ENCODE data around the gene RCHY1.
"Not testable (repeated sequence)": the region's sequence is repeated elsewhere in the genome, so short reads cannot be mapped to it uniquely, and the experiment has no call there.

The RCHY1 gene

GRCh38 chr4:75514949-75515612 lies 878 bp upstream of the RCHY1 start:
- DNase-seq, result peak; percentile 78

GRCh38 chr4:75513526-75514130 lies 575 bp downstream of the RCHY1 start:
- no peak for DNase-seq

GRCh38 chr4:75512386-75513211 lies 1.6 kb downstream of the RCHY1 start:
- DNase-seq, result no peak

GRCh38 chr4:75511841-75512240 lies 2.4 kb downstream of the RCHY1 start:
- no peak for DNase-seq

- not testable (repeated sequence) for DNase-seq
Measured at GRCh38 chr4:75509592-75509991, 4.6 kb downstream of the RCHY1 start.

GRCh38 chr4:75505630-75506029 lies 8.6 kb downstream of the RCHY1 start:
- no peak for DNase-seq

GRCh38 chr4:75502671-75503070 lies 11.5 kb downstream of the RCHY1 start:
- DNase-seq, result no peak

GRCh38 chr4:75499900-75500299 lies 14.3 kb downstream of the RCHY1 start:
- DNase-seq, result no peak

GRCh38 chr4:75498041-75498440 lies 16.2 kb downstream of the RCHY1 start:
- no peak for DNase-seq

- DNase-seq, result no peak
Measured at GRCh38 chr4:75497133-75497532, 17.1 kb downstream of the RCHY1 start.

- no peak for DNase-seq
Measured at GRCh38 chr4:75496406-75496805, 17.8 kb downstream of the RCHY1 start.

GRCh38 chr4:75495476-75495875 lies 18.7 kb downstream of the RCHY1 start:
- DNase-seq, result no peak

- no peak for DNase-seq
Measured at GRCh38 chr4:75494563-75494962, 19.6 kb downstream of the RCHY1 start.

- no peak for DNase-seq
Measured at GRCh38 chr4:75490155-75490554, 24.0 kb downstream of the RCHY1 start.

GRCh38 chr4:75484190-75484589 lies 30.0 kb downstream of the RCHY1 start:
- DNase-seq, result no peak

- DNase-seq, result no peak
Measured at GRCh38 chr4:75477201-75477600, 37.0 kb downstream of the RCHY1 start.

GRCh38 chr4:75470738-75471137 lies 43.5 kb downstream of the RCHY1 start:
- no peak for DNase-seq

GRCh38 chr4:75469896-75470295 lies 44.3 kb downstream of the RCHY1 start:
- DNase-seq, result no peak

- no peak for DNase-seq
Measured at GRCh38 chr4:75457365-75457764, 56.8 kb downstream of the RCHY1 start.

- DNase-seq, result no peak
Measured at GRCh38 chr4:75434105-75434504, 80.1 kb downstream of the RCHY1 start.

- no peak for DNase-seq
Measured at GRCh38 chr4:75432683-75433082, 81.5 kb downstream of the RCHY1 start.

GRCh38 chr4:75429208-75429607 lies 85.0 kb downstream of the RCHY1 start:
- no peak for DNase-seq

All from NCI-H510A treated with DMSO at 0.1 percent for 48 hours (cell line).